GM19240 (cell line): ENCODE results near the gene WFDC10B.
"Not testable (repeated sequence)": the region's sequence is repeated elsewhere in the genome, so short reads cannot be mapped to it uniquely, and the experiment has no call there.

Experiments used
- DNase-seq: peaks from one replicate; pipeline ENCODE4 v3.0.0; 2011; ENCODE audit warnings: low spot score; ENCODE audit not compliant: insufficient read length

WFDC10B gene

GRCh38 chr20:45647441-45648050 is 57.3 kb downstream of the WFDC10B start:
- no peak for DNase-seq

GRCh38 chr20:45646875-45647274 is 57.9 kb downstream of the WFDC10B start:
- DNase-seq, result no peak

- DNase-seq, result not testable (repeated sequence)
Measured at GRCh38 chr20:45645869-45646268, 59.0 kb downstream of the WFDC10B start.

GRCh38 chr20:45641076-45641475 is 63.7 kb downstream of the WFDC10B start:
- DNase-seq, result not testable (repeated sequence)

GRCh38 chr20:45639687-45640086 is 65.1 kb downstream of the WFDC10B start:
- no peak for DNase-seq

- DNase-seq, result no peak
Measured at GRCh38 chr20:45636513-45636912, 68.3 kb downstream of the WFDC10B start.
